Measurements from ENCODE around the gene ZEB2. TPM values are rescaled to one million over a fixed set of nuclear protein-coding genes. Genes with fewer than 3 reads are reported as not detected.

Gene ZEB2
- total and polyA plus RNA-seq, 2 of the 13 experiments (the other 11 are each of a cell fraction or from before 2014, with no cell fraction given), result 0.07 TPM; not detected in 1

DNA sequence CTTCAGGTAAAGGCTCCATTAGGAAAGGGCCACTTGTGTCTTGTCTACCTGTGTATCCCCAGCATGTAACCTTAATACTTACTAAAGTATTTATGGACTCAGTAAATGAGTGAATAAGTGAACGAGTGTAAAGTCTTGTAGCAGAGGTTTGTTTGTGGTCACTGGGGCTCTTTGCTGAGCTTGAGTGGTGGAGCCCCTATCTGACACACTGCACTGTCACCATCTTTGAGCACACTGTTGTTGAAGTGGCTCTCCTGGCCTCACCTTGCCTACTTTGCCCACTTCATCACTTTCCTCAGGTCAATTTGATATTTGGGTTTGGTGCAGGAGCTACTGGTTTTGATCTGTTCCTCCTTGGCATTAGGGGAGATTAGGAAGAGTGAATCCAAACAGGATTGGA lies 39.3 kb upstream of the ZEB2 start:
- H3K9ac ChIP-seq (ENCODE audit: insufficient read depth, low read depth, low read length), result no peak overlapping the region
- ChIA-PET CTCF (ENCODE audit: low intra/inter-chr PET ratio, low total read pairs) (no interaction called here), POLR2A (no interaction called here)
- in situ Hi-C loops (cut with HindIII; ENCODE audit: extremely low pct_ligation_motif_present, low pct_unique_long_range_greater_than_20kb) (no loop called here), intact Hi-C loops (cut with micrococcal nuclease; ENCODE audit: unreplicated experiment) (no loop called here)
- 0% methylated on average over 1 of the region's 1 CpG for WGBS (ENCODE audit: low lambda C conversion rate)
- no peak for FAIRE-seq
- no peak overlapping the region for H2AFZ ChIP-seq (ENCODE audit: low read length)
- no peaks in the 10 kb centered on the region for H3K27me3 ChIP-seq (ENCODE audit: control insufficient read depth in 1 of 2, insufficient read depth in 2 of 2, low read length in 2 of 2)
- no peak overlapping the region for H3K4me2 ChIP-seq (ENCODE audit: low read depth, low read length)
- ATAC-seq, result no peak
- H3K36me3 ChIP-seq (replicated peaks in 1 of 2; ENCODE audit: control insufficient read depth in 1 of 2, insufficient read depth in 2 of 2, low read length in 2 of 2), result no peaks in the 10 kb centered on the region
- TF ChIP-seq ZNF615 (CRISPR knock-in tag; IDR thresholded peaks at IDR 0.05; ENCODE audit: borderline replicate concordance), result no peak
- TF ChIP-seq MEIS1 (CRISPR knock-in tag; IDR thresholded peaks at IDR 0.05; ENCODE audit: borderline replicate concordance), result no peak
- no peak for TF ChIP-seq ATM (IDR thresholded peaks at IDR 0.05; ENCODE audit: borderline replicate concordance)
- TF ChIP-seq, protein P1, sequence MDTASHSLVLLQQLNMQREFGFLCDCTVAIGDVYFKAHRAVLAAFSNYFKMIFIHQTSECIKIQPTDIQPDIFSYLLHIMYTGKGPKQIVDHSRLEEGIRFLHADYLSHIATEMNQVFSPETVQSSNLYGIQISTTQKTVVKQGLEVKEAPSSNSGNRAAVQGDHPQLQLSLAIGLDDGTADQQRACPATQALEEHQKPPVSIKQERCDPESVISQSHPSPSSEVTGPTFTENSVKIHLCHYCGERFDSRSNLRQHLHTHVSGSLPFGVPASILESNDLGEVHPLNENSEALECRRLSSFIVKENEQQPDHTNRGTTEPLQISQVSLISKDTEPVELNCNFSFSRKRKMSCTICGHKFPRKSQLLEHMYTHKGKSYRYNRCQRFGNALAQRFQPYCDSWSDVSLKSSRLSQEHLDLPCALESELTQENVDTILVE (CRISPR knock-in tag; IDR thresholded peaks at IDR 0.05), result no peak
- no peak for TF ChIP-seq ZNF775 (CRISPR knock-in tag; IDR thresholded peaks at IDR 0.05; ENCODE audit: borderline replicate concordance)
- TF ChIP-seq, protein P2, sequence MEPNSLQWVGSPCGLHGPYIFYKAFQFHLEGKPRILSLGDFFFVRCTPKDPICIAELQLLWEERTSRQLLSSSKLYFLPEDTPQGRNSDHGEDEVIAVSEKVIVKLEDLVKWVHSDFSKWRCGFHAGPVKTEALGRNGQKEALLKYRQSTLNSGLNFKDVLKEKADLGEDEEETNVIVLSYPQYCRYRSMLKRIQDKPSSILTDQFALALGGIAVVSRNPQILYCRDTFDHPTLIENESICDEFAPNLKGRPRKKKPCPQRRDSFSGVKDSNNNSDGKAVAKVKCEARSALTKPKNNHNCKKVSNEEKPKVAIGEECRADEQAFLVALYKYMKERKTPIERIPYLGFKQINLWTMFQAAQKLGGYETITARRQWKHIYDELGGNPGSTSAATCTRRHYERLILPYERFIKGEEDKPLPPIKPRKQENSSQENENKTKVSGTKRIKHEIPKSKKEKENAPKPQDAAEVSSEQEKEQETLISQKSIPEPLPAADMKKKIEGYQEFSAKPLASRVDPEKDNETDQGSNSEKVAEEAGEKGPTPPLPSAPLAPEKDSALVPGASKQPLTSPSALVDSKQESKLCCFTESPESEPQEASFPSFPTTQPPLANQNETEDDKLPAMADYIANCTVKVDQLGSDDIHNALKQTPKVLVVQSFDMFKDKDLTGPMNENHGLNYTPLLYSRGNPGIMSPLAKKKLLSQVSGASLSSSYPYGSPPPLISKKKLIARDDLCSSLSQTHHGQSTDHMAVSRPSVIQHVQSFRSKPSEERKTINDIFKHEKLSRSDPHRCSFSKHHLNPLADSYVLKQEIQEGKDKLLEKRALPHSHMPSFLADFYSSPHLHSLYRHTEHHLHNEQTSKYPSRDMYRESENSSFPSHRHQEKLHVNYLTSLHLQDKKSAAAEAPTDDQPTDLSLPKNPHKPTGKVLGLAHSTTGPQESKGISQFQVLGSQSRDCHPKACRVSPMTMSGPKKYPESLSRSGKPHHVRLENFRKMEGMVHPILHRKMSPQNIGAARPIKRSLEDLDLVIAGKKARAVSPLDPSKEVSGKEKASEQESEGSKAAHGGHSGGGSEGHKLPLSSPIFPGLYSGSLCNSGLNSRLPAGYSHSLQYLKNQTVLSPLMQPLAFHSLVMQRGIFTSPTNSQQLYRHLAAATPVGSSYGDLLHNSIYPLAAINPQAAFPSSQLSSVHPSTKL (CRISPR knock-in tag; IDR thresholded peaks at IDR 0.05), result no peak
- no peak for TF ChIP-seq ZNF431 (CRISPR knock-in tag; IDR thresholded peaks at IDR 0.05; ENCODE audit: borderline replicate concordance, low read depth)
- no peak for TF ChIP-seq ISL2 (CRISPR knock-in tag; IDR thresholded peaks at IDR 0.05)
- DNase-seq (ENCODE audit: low spot score), result no peak
- H3K27ac ChIP-seq (ENCODE audit: extremely low read length, insufficient read depth, low read length), result no peak overlapping the region
- H3K79me2 ChIP-seq (ENCODE audit: insufficient read depth, low read length), result no peaks in the 10 kb centered on the region
- no peaks in the 10 kb centered on the region for H4K20me1 ChIP-seq (ENCODE audit: insufficient read depth, low read length)
- no peaks in the 10 kb centered on the region for H3K4me1 ChIP-seq (ENCODE audit: insufficient read depth, low read length)
- BruUV-seq (replicated peaks), result no TSS peak
- no peaks in the 10 kb centered on the region for H3K9me3 ChIP-seq (ENCODE audit: low read length)
- no peak overlapping the region for H3K4me3 ChIP-seq (replicated peaks in 1 of 3; ENCODE audit: insufficient read depth in 1 of 3, low read depth in 2 of 3, low read length in 3 of 3)

Measured in HepG2 (cell line).